T-helper 1 cell (primary cell): ENCODE results near the gene PIGN.

ENCODE experiments used
- DNase-seq, 5 donors: peaks; one replicate each; pipeline ENCODE4 v3.0.0-alpha.2; 2012 to 2020
- total RNA-seq, 4 donors: gene quantifications; one replicate each; lab custom pipeline; 2026; lab: John Stamatoyannopoulos, UW

Gene PIGN, protein sequence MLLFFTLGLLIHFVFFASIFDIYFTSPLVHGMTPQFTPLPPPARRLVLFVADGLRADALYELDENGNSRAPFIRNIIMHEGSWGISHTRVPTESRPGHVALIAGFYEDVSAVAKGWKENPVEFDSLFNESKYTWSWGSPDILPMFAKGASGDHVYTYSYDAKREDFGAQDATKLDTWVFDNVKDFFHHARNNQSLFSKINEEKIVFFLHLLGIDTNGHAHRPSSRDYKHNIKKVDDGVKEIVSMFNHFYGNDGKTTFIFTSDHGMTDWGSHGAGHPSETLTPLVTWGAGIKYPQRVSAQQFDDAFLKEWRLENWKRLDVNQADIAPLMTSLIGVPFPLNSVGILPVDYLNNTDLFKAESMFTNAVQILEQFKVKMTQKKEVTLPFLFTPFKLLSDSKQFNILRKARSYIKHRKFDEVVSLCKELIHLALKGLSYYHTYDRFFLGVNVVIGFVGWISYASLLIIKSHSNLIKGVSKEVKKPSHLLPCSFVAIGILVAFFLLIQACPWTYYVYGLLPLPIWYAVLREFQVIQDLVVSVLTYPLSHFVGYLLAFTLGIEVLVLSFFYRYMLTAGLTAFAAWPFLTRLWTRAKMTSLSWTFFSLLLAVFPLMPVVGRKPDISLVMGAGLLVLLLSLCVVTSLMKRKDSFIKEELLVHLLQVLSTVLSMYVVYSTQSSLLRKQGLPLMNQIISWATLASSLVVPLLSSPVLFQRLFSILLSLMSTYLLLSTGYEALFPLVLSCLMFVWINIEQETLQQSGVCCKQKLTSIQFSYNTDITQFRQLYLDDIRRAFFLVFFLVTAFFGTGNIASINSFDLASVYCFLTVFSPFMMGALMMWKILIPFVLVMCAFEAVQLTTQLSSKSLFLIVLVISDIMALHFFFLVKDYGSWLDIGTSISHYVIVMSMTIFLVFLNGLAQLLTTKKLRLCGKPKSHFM
- total RNA-seq: 17.7 to 37.4 (median 23.0) reads per million in 4 donors

DNA sequence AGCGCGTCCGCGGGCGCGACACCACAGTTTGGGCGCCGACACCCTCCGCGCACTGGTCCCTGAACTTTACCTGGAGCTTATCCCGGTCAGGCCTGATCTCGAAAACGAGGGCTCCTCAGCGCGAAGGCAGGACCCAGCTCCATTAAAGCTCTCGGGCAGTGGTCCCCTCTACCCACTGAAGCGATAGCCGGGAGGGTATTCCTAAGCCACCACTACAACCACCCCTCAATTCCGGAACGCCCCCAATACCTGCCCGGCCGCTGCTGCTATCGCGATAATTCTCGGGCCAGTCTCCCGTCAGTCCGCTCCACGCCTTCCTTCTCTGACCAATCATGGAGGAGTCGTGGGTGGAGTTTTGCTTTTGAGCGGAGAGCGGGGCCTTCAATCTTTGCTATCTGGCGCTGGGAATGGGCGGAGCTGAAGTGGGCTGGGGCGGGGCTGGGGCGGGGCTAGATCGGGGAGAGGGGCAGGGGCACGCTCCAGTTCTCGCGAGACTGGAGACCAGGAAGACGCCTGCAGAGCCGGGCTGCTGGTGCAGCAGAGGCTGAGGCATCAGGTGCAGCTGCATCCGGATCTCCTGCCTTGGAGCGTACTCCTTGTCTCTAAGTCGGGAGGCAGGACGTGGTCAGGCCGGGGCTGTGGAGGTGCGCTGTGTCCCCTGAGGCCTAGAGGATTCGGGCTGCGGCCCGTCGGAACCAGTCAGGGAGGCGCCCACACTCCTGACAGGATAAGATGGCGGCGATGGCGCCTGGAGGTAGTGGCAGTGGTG, at the start of gene PIGN, which contains the start of gene RELCH:
TSS of gene PIGN (minus strand) at position 283 of the 769 bp plus-strand sequence. CDS start 25,703 bp downstream, outside the sequence.
TSS of gene RELCH (plus strand) at position 482 of the 769 bp plus-strand sequence. CDS start at position 733, 251 bp downstream.
- DNase-seq: peak; percentile 90 to 98 (median 96)

DNA sequence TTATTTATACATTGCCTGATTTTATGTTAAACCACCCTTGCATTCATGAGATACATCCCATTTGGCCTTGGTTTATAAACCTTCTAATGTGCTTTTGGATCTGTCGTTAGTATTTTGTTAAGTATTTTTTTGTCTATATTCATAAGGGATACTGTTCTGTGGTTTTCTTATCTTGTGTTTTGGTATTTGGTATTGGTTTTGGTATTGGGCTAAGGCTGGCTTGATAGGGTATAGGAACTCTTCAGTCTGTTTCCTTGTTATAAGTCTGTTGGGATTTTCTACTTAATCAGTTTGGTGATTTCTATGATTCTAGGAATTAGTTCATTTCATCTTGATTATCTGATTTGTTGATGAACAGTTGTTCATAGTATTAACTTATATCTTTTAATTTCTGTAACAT, 49.4 kb upstream of the PIGN start:
- no peak for DNase-seq

GRCh38 chr18:62226047-62226446, 39.2 kb upstream of the PIGN start:
- no peak for DNase-seq

- DNase-seq: no peak
Measured at GRCh38 chr18:62224229-62224628, 37.4 kb upstream of the PIGN start.

DNA sequence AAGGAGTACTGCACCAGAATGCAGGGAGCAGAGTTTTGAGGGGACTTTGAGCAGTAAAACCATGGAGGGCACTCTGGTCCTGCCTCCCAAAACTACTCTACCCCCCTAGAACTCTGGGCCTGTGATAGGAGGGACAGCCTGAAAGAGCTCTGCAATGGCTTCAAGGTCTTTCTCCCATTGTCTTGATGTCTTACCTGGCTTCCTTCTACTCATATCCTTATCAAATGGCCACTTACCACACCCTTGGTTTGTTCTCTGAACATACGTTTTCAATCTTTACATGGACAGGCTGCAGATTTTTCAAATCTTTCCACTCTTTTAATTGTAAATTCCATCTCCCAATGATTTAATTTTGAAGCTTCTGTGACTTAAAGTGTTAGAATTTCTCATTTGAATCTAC, 27.9 kb upstream of the PIGN start:
- DNase-seq: no peak

DNA sequence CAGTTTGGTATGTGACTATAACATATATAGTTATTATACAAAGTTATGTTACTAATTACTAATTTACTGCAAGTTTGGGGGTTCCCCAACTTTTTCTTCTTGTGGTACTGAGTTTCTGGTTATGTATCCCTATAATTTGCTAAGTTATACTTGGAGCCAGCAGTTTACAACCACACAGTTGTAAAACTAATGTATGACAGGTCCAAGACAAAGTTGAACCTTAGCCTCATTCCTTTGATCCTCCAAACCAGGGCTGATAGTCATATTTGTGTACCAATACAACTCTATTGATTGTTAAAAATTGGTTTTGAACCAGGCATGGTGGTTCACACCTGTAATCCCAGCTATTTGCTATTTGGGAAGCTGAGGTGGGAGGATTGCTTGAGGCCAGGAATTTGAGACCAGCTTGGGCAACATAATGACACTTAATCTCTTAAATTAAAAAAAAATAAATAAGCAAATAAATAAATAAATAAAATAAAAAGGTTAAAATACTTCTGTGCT, 24.5 kb upstream of the PIGN start:
- DNase-seq: no peak

DNA sequence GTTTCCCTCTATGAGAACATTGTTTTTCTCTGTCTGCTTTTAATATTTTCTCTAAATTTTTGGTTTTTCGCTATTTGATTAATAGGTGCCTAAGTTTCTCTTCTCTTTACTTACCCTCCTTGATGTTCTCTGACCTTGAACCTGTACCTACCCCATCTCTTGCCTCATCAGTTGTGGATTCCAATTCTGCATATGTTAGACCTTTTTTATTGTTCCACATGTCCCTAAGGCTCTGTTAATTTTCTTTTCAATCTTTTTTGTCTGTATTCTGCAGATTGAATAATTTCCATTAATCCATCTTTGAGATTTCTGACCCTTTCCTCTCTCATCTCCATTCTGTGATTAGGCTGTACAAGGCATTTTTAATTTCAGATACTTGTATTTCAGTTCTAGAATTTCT, 23.3 kb upstream of the PIGN start:
- no peak for DNase-seq

DNA sequence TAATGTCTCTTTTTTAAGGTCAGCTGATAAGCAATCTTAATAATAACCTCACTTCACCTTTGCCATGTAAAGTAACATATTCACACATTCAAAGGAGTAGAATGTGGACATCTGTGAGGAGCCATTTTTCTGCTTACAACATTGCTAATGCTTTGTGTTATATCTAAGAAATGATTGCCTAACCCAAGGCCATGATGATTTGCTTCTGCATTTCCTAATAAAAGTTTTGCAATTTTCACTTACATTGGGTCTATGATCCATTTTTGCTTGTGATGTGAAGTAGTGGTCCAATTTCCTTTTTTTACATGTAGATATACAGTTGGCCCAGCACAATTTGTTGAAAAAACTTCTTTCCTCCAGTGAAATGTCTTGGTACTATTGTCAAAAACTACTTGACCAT, 22.2 kb upstream of the PIGN start:
- no peak for DNase-seq

DNA sequence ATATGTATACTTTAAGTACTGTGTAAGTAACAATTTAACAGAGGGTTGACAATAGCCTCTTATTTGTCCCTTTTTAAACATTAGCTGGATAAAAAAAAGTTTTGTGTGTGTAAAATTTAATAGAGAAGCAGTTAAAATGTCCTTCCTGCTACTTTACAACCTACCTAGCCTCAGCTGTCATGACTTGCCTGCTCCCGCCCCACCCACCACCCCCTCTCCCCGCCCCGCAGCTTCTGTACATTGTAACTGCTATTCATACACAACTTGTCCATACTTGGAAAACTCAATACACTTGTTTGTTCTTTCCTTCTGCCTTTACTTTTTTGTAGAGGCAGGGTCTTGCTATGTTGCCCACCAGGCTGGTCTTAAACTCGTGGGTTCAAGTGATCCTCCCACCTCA, 19.7 kb upstream of the PIGN start:
- DNase-seq: no peak

DNA sequence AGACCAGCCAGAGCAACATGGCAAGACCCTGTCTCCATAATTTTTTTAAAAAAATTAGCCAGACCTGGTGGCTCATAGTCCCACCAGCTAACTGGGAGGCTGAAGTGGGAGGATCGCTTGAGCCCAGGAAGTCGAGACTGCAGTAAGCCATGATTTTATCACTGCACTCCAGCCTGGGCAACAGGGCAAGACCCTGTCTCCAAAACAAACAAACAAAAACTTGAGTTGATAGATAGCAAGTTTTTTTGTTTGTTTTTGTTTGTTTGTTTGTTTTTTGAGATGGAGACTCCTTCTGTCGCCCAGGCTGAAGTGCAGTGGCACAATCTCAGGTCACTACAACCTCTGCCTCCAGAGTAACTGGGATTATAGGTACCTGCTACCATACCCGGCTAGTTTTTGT, 19.0 kb upstream of the PIGN start:
- DNase-seq: no peak

GRCh38 chr18:62201870-62202269, 15.0 kb upstream of the PIGN start:
- no peak for DNase-seq

- no peak for DNase-seq
Measured at GRCh38 chr18:62200121-62200914, 13.5 kb upstream of the PIGN start.

- no peak for DNase-seq
Measured at GRCh38 chr18:62199629-62200028, 12.8 kb upstream of the PIGN start.

- no peak for DNase-seq
Measured at GRCh38 chr18:62198259-62198658, 11.4 kb upstream of the PIGN start.

GRCh38 chr18:62196980-62197379, 10.1 kb upstream of the PIGN start:
- DNase-seq: no peak

GRCh38 chr18:62196079-62196478, 9.2 kb upstream of the PIGN start:
- no peak for DNase-seq

- DNase-seq: no peak
Measured at GRCh38 chr18:62189208-62189607, 2.4 kb upstream of the PIGN start.

DNA sequence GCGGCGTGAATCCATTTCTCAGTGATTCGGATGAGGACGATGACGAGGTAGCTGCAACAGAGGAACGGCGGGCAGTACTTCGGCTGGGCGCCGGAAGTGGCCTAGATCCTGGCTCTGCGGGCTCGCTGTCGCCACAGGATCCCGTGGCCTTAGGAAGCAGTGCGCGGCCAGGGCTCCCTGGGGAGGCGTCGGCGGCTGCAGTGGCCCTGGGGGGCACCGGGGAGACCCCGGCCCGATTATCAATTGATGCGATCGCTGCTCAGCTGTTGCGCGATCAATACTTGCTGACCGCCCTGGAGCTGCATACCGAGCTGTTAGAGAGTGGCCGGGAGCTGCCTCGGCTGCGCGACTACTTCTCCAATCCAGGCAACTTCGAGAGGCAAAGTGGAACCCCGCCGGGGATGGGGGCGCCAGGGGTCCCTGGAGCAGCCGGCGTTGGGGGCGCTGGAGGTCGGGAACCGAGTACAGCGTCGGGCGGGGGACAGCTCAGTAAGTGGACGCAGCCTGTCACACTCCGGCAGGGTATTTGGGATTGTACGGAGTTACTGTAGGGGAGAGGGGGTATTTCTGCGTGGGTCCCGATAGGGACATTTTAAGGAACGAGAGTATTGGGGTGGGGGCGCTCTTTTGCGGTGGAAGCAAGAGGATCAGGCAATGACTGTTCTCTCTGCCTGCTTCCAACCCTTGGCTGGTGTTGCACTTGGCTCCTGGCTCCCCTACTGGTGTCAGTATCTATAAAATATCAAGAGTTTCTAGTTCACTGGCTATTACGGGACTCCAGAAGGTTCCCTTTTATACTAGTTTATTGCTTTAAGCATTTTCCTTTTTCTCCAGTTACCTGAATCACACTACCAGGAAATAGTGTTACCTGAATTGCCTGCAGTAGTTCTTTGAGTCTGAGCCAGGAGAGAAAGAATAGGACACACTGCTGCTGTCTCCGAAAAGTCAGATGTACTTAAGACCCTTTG, 971 bp upstream of the PIGN start:
- peak in 3 of 5 donors; percentile 6 to 24 (median 11) for DNase-seq

DNA sequence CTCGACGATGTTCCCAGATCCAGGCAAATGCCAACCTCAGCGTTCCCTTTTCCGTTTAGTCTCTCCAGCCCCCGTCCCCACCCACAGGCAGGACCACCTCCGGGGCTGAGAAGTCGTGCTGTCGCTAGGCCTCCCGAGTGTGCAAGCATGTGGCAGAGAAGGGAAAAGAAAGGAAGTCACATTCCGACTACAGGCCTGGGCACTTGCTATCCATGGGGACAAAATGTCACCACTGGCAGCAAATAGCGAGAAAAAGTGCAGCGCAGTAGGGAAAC, 420 bp downstream of the PIGN start:
- no peak for DNase-seq

- peak in 4 of 5 donors; percentile 4 to 64 (median 34) for DNase-seq
Measured at GRCh38 chr18:62183578-62184195, 3.2 kb downstream of the PIGN start.
